Ectodermal cell (in vitro differentiated cells): ENCODE measurements around the gene VPS26B.

Experiments
- H3K27ac ChIP-seq: 2 replicates; pipeline ENCODE4 v1.7.0; 2013; ENCODE audit warnings: mild to moderate bottlenecking, low read depth, low read length; ENCODE audit not compliant: insufficient read depth, poor library complexity, severe bottlenecking
- H3K27me3 ChIP-seq: 2 replicates; pipeline ENCODE4 v1.7.0; 2013; ENCODE audit warnings: mild to moderate bottlenecking, low read length; ENCODE audit not compliant: insufficient read depth, control insufficient read depth, poor library complexity, severe bottlenecking
- H3K36me3 ChIP-seq: one replicate; pipeline ENCODE4 v1.7.0; 2013; ENCODE audit warnings: low read length; ENCODE audit not compliant: control insufficient read depth, insufficient read depth
- H3K4me1 ChIP-seq: one replicate; pipeline ENCODE4 v1.7.0; 2013; ENCODE audit warnings: low read length; ENCODE audit not compliant: control insufficient read depth, insufficient read depth
- H3K4me3 ChIP-seq: 2 replicates; pipeline ENCODE4 v1.7.0; 2013; ENCODE audit warnings: low read depth, low read length, control low read depth; ENCODE audit not compliant: insufficient read depth
- H3K9me3 ChIP-seq: 2 replicates; pipeline ENCODE4 v1.7.0; 2013; ENCODE audit warnings: mild to moderate bottlenecking, low read length, moderate library complexity; ENCODE audit not compliant: control insufficient read depth
- WGBS, 2 experiments: methylation state at CpG; one replicate each; pipeline ENCODE4 v1.1.7; 2013; ENCODE audit warnings: missing lambda C conversion rate in 2 of 2; 5-methylcytosine and 5-hydroxymethylcytosine counted together

The VPS26B gene

DNA sequence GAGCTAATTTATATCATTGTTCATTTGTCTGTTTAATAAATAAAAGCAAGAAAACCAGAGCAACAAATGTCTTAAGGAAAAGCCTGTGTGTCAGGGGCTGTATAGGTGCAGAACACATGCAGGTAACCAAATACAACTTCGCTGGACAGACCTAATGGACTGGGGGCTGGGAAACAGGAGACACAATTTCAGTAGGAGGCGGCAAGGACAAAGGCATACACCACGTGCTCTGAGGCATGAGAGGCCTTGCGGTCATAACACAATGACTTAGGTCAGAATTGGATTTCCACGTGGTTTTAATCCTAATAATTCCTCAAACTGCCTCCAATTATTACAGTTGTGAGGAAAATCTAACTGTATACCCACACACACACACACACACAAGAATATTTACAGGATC is 43.0 kb downstream of the VPS26B start:
- Histone ChIP-seq H3K4me1 (peaks cover 6% of the 10 kb centered on the region), H3K27me3 (peaks cover 15% of the 10 kb centered on the region), H3K27ac (no peak overlapping the region), H3K36me3 (no peaks in the 10 kb centered on the region), H3K9me3 (no peaks in the 10 kb centered on the region), H3K4me3 (no peak overlapping the region)
- WGBS, 2 experiments: 61 to 65% methylated on average over 5 of the region's 5 CpGs

GRCh38 chr11:134267966-134268365 is 43.5 kb downstream of the VPS26B start:
- H3K4me1 ChIP-seq: peaks cover 11% of the 10 kb centered on the region
- H3K4me3 ChIP-seq: no peak overlapping the region
- H3K27ac ChIP-seq: no peak overlapping the region
- 92 to 94% methylated on average over 11 of the region's 11 CpGs for WGBS, 2 experiments
- no peaks in the 10 kb centered on the region for H3K9me3 ChIP-seq
- peaks cover 20% of the 10 kb centered on the region for H3K27me3 ChIP-seq
- no peaks in the 10 kb centered on the region for H3K36me3 ChIP-seq

DNA sequence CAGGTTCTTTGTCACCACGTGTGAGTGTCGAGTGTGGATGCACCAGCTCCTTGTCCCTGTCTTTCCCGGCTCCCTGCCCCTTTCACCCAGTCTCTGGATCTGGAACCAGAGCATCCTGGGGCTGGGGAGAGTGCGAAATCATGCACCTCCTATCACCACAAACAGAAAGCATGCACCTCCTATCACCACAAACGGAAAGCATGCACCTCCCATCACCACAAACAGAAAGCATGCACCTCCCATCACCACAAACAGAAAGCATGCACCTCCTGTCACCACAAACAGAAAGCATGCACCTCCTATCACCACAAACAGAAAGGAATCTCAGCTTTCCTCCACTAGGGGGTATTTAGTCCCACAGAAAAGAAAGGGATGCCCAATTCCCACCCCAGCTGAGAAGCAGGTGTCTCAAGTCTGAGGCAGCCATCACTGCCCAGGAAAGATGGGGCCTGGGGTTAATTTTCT is 45.8 kb downstream of the VPS26B start:
- no peaks in the 10 kb centered on the region for H3K9me3 ChIP-seq
- peaks cover 44% of the 10 kb centered on the region for H3K27me3 ChIP-seq
- no peak overlapping the region for H3K4me3 ChIP-seq
- no peaks in the 10 kb centered on the region for H3K36me3 ChIP-seq
- H3K4me1 ChIP-seq: peaks cover 16% of the 10 kb centered on the region
- H3K27ac ChIP-seq: no peak overlapping the region
- 58 to 60% methylated on average over 5 of the region's 5 CpGs for WGBS, 2 experiments

GRCh38 chr11:134271978-134272377 is 47.5 kb downstream of the VPS26B start:
- H3K27me3 ChIP-seq: peaks cover 61% of the 10 kb centered on the region
- no peak overlapping the region for H3K27ac ChIP-seq

GRCh38 chr11:134272381-134273316 is 48.2 kb downstream of the VPS26B start:
- Histone ChIP-seq H3K27me3 (peaks cover 67% of the 10 kb centered on the region), H3K27ac (no peak overlapping the region), H3K9me3 (no peaks in the 10 kb centered on the region), H3K4me1 (peaks cover 12% of the 10 kb centered on the region), H3K36me3 (no peaks in the 10 kb centered on the region), H3K4me3 (no peak overlapping the region)
- 23 to 25% methylated on average over 18 of the region's 18 CpGs for WGBS, 2 experiments

More at GRCh38 chr11:134271978-134272377, 47.5 kb downstream of the VPS26B start:
- 86% methylated on average over 4 of the region's 4 CpGs for WGBS, 2 experiments
- Histone ChIP-seq H3K4me1 (peaks cover 16% of the 10 kb centered on the region), H3K9me3 (no peaks in the 10 kb centered on the region), H3K4me3 (no peak overlapping the region), H3K36me3 (no peaks in the 10 kb centered on the region)

DNA sequence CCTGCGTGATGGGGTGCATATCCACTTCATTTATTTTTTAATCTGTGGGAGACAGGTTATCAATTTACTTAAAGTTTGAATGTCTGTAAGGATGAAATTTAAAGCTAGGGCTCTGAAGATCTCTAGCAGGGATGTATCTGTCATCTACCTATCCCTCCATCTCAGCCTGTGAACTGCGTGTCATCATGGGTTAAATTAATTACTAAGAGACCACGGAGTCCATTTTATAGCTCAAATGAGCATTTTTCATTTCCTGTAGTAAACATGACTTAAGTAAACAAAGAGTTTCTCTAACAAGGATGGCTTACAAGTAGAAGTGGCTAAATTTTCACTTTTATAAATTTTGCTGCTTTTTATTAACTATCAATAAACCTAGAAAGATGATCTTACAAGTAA is 48.8 kb downstream of the VPS26B start:
- no peaks in the 10 kb centered on the region for H3K9me3 ChIP-seq
- 9 to 22% methylated on average over 2 to 3 of the region's 3 CpGs for WGBS, 2 experiments
- peaks cover 10% of the 10 kb centered on the region for H3K4me1 ChIP-seq
- H3K27ac ChIP-seq: no peak overlapping the region
- H3K27me3 ChIP-seq: peaks cover 74% of the 10 kb centered on the region
- no peak overlapping the region for H3K4me3 ChIP-seq
- H3K36me3 ChIP-seq: no peaks in the 10 kb centered on the region

DNA sequence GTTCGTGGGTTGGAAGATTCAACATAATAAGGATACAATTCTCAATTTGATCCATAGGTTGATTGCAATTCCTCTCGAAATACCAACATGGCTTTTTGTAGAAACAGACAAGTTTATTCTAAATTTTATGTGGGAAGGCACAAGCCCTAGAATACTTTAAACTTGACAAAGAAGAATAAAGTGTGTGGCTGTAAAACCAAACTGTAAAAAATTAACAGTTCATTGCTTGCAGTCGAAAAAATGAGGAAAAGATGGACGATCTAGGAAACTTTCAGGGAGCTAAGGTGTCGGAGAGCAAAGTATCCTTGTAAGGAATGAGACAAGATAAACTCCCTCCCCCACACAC is 50.7 kb downstream of the VPS26B start:
- H3K9me3 ChIP-seq: no peaks in the 10 kb centered on the region
- whole genome bisulfite sequencing, 2 experiments: 4 to 8% methylated on average over 5 of the region's 5 CpGs
- no peaks in the 10 kb centered on the region for H3K36me3 ChIP-seq
- no peak overlapping the region for H3K27ac ChIP-seq
- no peak overlapping the region for H3K4me3 ChIP-seq
- peaks cover 82% of the 10 kb centered on the region for H3K27me3 ChIP-seq
- H3K4me1 ChIP-seq: peaks cover 10% of the 10 kb centered on the region

- H3K4me1 ChIP-seq: peaks cover 10% of the 10 kb centered on the region
- no peaks in the 10 kb centered on the region for H3K36me3 ChIP-seq
- peak within 1 kb of the TSS; percentile 41 for H3K4me3 ChIP-seq
- peaks cover 79% of the 10 kb centered on the region for H3K27me3 ChIP-seq
- H3K9me3 ChIP-seq: no peaks in the 10 kb centered on the region
- no peak within 1 kb of the TSS for H3K27ac ChIP-seq
- 0% methylated on average over 68 of the region's 68 CpGs for WGBS, 2 experiments
Observed at GRCh38 chr11:134275534-134276395, 51.3 kb downstream of the VPS26B start, which contains the start of gene GLB1L3. Gene GLB1L3, plus strand, starts transcription at chr11:134276379. Its CDS starts 362 bp downstream, at chr11:134276741.

- Histone ChIP-seq H3K27ac (no peak overlapping the region), H3K4me1 (peaks cover 10% of the 10 kb centered on the region), H3K9me3 (no peaks in the 10 kb centered on the region), H3K36me3 (no peaks in the 10 kb centered on the region), H3K27me3 (peaks cover 75% of the 10 kb centered on the region), H3K4me3 (peak overlapping the region; percentile 41)
- WGBS, 2 experiments: 0% methylated on average over 88 of the region's 88 CpGs
Observed at GRCh38 chr11:134276396-134277182, 52.1 kb downstream of the VPS26B start.
